Measurements from ENCODE around the gene TMEM181. TPM values are rescaled to one million over a fixed set of nuclear protein-coding genes. Genes with fewer than 3 reads are reported as not detected.

TMEM181 gene
- total and polyA plus RNA-seq, 2 of the 13 experiments (the other 11 are each of a cell fraction or from before 2014, with no cell fraction given), result 59.1 to 108 TPM

DNA sequence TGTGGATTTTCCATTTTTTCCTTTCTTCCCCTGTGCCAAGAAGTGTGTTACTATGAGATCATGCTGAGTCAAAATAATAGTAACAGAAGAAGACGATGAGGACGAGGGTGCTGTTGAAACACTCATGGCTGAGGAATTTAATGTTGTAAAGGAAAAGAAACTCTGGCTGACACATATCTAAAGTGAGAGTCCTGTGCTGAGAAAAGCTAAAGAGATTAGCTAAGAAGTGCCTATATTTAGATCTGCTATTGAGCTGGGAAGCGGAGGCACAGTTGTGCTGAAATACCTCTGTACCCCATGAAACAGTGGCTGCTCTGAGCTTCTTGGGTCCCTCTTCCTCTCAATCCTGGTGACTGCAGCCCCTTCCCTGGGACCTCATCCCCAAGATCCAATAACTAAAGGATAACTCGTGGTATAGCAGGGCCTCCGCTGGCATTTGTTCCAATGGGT is 88.8 kb downstream of the TMEM181 start:
- Histone ChIP-seq H3K36me3 (replicated peaks in 1 of 2; ENCODE audit: control insufficient read depth in 1 of 2, insufficient read depth in 2 of 2, low read length in 2 of 2) (no peaks in the 10 kb centered on the region), H3K9me3 (ENCODE audit: low read length) (no peaks in the 10 kb centered on the region), H2AFZ (ENCODE audit: low read length) (no peak overlapping the region), H3K4me3 (replicated peaks in 1 of 3; ENCODE audit: insufficient read depth in 1 of 3, low read depth in 2 of 3, low read length in 3 of 3) (no peak overlapping the region), H4K20me1 (ENCODE audit: insufficient read depth, low read length) (no peaks in the 10 kb centered on the region), H3K4me1 (ENCODE audit: insufficient read depth, low read length) (peaks cover 17% of the 10 kb centered on the region), H3K79me2 (ENCODE audit: insufficient read depth, low read length) (peaks cover 3% of the 10 kb centered on the region), H3K27ac (ENCODE audit: extremely low read length, insufficient read depth, low read length) (no peak overlapping the region), H3K9ac (ENCODE audit: insufficient read depth, low read depth, low read length) (no peak overlapping the region), H3K27me3 (ENCODE audit: control insufficient read depth in 1 of 2, insufficient read depth in 2 of 2, low read length in 2 of 2) (peaks cover 2 to 24% of the 10 kb centered on the region in 2 experiments; a peak in 3 of 5 replicates), H3K4me2 (ENCODE audit: low read depth, low read length) (no peak overlapping the region)
- CTCF ChIA-PET (ENCODE audit: low intra/inter-chr PET ratio, low total read pairs), result no interaction called here
- FAIRE-seq (no peak), ATAC-seq (no peak), DNase-seq (ENCODE audit: low spot score) (no peak)
- 35% methylated on average over 5 of the region's 5 CpGs for WGBS (ENCODE audit: low lambda C conversion rate)
- TF ChIP-seq PATZ1 (CRISPR knock-in tag; IDR thresholded peaks at IDR 0.05) (no peak), ERF (CRISPR knock-in tag; IDR thresholded peaks at IDR 0.05) (no peak), ZBTB21 (CRISPR knock-in tag; IDR thresholded peaks at IDR 0.05) (no peak), THAP9 (CRISPR knock-in tag; IDR thresholded peaks at IDR 0.05; ENCODE audit: borderline replicate concordance) (no peak), STAG1 (CRISPR knock-in tag; IDR thresholded peaks at IDR 0.05) (no peak), RFX5 (IDR thresholded peaks at IDR 0.05; ENCODE audit: low read depth, low read length) (no peak), FOXK2 (IDR thresholded peaks at IDR 0.05) (no peak), U2AF2 (IDR thresholded peaks at IDR 0.05; ENCODE audit: low read depth, low read length) (no peak), ZNF160 (CRISPR knock-in tag; IDR thresholded peaks at IDR 0.05) (no peak)
- TF ChIP-seq, protein P1, sequence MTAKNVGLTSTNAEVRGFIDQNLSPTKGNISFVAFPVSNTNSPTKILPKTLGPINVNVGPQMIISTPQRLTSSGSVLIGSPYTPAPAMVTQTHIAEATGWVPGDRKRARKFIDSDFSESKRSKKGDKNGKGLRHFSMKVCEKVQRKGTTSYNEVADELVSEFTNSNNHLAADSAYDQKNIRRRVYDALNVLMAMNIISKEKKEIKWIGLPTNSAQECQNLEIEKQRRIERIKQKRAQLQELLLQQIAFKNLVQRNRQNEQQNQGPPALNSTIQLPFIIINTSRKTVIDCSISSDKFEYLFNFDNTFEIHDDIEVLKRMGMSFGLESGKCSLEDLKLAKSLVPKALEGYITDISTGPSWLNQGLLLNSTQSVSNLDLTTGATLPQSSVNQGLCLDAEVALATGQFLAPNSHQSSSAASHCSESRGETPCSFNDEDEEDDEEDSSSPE (CRISPR knock-in tag; IDR thresholded peaks at IDR 0.05), result no peak
- intact Hi-C loops (cut with micrococcal nuclease; ENCODE audit: unreplicated experiment) (loop anchor here (10.0 kb wide), 1 partner anchor 1116 kb away; the partner anchor contains the start of gene ACAT2), in situ Hi-C loops (cut with HindIII; ENCODE audit: extremely low pct_ligation_motif_present, low pct_unique_long_range_greater_than_20kb) (no loop called here)
- POLR2A ChIA-PET, result no interaction called here
- no TSS peak for BruUV-seq (replicated peaks)

Measured in HepG2 (cell line).